ENCODE results near the gene HMGN4. TPM values are rescaled to one million over a fixed set of nuclear protein-coding genes. Genes with fewer than 3 reads are reported as not detected.

The HMGN4 gene
- total and polyA plus RNA-seq, 9 of the 15 experiments (the other 6 are each of a cell fraction or from before 2014, with no cell fraction given), result 35.4 to 134 (median 94.1) TPM

GRCh38 chr6:26521600-26522391 lies 16.4 kb upstream of the HMGN4 start (continued):
- TF ChIP-seq ATF4 (CRISPR knock-in tag; IDR thresholded peaks at IDR 0.05), result 0 out of 2 replicates have a peak, but pooled peaks have one; percentile 4
- no peak for TF ChIP-seq ZNF253 (CRISPR knock-in tag; conservative IDR thresholded peaks at IDR 0.05)
- TF ChIP-seq ZNF124 (CRISPR knock-in tag; IDR thresholded peaks at IDR 0.05), result no peak; the same call in 1 of the 2 replicates
- TF ChIP-seq ZNF23 (CRISPR knock-in tag; IDR thresholded peaks at IDR 0.05), result no peak
- TF ChIP-seq ARID3A (IDR thresholded peaks at IDR 0.05; ENCODE audit: borderline replicate concordance, low read depth, low read length), result 0 out of 2 replicates have a peak, but pooled peaks have one; percentile 35
- no peak for TF ChIP-seq NCOA1 (IDR thresholded peaks at IDR 0.05; ENCODE audit: low read depth)
- TF ChIP-seq ZMIZ1 (IDR thresholded peaks at IDR 0.05; ENCODE audit: low read depth in 2 of 2, low read length in 2 of 2), result no peak
- no peak for TF ChIP-seq HOXB6 (CRISPR knock-in tag; IDR thresholded peaks at IDR 0.05; ENCODE audit: borderline replicate concordance)
- peak; percentile 94 for TF ChIP-seq CXXC5 (CRISPR knock-in tag; IDR thresholded peaks at IDR 0.05)
- no peak for TF ChIP-seq FOXJ2 (tag; IDR thresholded peaks at IDR 0.05)
- TF ChIP-seq NR2C1 (IDR thresholded peaks at IDR 0.05), result peak; percentile 6; the same call in 1 of the 2 replicates
- peak; percentile 74 for TF ChIP-seq NR2C1 (tag; IDR thresholded peaks at IDR 0.05)
- no peak for TF ChIP-seq CBX5 (IDR thresholded peaks at IDR 0.05; ENCODE audit: borderline replicate concordance, low read depth)
- TF ChIP-seq POLR2B (IDR thresholded peaks at IDR 0.05; ENCODE audit: low read depth, partially characterized antibody), result peak; percentile 74
- TF ChIP-seq FOXK1 (CRISPR knock-in tag; IDR thresholded peaks at IDR 0.05; ENCODE audit: borderline replicate concordance), result peak; percentile 85; the same call in 1 of the 2 replicates
- no peak for TF ChIP-seq ASH1L (IDR thresholded peaks at IDR 0.05; ENCODE audit: borderline replicate concordance, low read depth, partially characterized antibody)
- peak; percentile 88 for TF ChIP-seq MAX (CRISPR knock-in tag; IDR thresholded peaks at IDR 0.05)
- no peak for TF ChIP-seq BMI1 (IDR thresholded peaks at IDR 0.05; ENCODE audit: low read length)
- TF ChIP-seq ZNF766 (CRISPR knock-in tag; conservative IDR thresholded peaks at IDR 0.05), result peak; percentile 71; the same call in 1 of the 2 replicates
- no peak for TF ChIP-seq ZFP36 (IDR thresholded peaks at IDR 0.05; ENCODE audit: low read depth, low read length, partially characterized antibody)

All from K562 (cell line).